ENCODE data around the gene TNNC1.

The TNNC1 gene

DNA sequence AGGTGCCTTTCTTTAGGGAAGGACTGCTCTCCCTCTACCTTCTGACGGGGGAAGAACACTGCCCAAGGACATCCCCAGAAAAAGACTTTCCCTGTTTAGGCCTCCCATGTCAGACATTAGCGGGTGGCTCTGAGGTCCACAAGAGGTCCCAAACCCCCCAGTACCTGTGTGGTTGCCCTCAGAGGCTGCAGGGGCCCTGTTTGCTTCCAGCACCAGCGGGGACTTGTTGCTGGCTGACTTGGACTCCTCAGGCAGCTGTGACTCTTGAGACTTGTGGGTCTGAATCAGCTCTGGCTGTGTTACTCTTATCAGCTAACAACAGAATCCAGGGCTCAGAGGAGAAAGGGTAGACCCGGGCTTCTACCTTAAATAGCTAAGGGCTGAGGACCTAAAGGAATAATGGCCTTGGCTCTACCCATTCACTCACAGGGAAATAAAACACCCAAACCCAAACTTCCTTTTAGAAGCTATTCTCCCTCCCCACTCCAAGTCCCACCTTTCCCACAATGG, 48.2 kb downstream of the TNNC1 start:
- no peak for TF ChIP-seq ZFX (IDR thresholded peaks at IDR 0.05; ENCODE audit: borderline replicate concordance)
- TF ChIP-seq, protein P1, sequence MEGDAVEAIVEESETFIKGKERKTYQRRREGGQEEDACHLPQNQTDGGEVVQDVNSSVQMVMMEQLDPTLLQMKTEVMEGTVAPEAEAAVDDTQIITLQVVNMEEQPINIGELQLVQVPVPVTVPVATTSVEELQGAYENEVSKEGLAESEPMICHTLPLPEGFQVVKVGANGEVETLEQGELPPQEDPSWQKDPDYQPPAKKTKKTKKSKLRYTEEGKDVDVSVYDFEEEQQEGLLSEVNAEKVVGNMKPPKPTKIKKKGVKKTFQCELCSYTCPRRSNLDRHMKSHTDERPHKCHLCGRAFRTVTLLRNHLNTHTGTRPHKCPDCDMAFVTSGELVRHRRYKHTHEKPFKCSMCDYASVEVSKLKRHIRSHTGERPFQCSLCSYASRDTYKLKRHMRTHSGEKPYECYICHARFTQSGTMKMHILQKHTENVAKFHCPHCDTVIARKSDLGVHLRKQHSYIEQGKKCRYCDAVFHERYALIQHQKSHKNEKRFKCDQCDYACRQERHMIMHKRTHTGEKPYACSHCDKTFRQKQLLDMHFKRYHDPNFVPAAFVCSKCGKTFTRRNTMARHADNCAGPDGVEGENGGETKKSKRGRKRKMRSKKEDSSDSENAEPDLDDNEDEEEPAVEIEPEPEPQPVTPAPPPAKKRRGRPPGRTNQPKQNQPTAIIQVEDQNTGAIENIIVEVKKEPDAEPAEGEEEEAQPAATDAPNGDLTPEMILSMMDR (IDR thresholded peaks at IDR 0.05): no peak
- H3K27ac ChIP-seq: no peak overlapping the region

DNA sequence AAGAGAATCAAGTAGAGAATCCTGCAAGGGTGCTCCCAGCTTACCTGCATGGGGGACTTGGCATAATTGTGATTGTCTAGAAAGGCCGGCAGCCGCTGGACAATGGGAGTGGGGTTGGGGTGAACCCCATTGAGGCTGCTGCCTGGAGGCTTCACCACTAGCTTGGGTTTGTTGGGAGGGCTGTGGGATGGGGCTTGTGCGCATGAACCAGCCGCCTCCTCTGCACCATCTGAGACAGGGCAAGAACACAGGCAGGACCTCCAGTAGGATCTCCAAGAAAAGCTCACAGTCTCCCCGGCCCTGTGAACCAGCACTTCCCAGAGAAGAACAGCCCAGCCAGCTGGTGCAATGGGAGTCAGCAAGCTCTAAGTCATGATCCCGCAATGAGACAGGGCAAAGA, 48.8 kb downstream of the TNNC1 start:
- no peak overlapping the region for H3K27ac ChIP-seq
- TF ChIP-seq, protein P1 (IDR thresholded peaks at IDR 0.05): no peak

DNA sequence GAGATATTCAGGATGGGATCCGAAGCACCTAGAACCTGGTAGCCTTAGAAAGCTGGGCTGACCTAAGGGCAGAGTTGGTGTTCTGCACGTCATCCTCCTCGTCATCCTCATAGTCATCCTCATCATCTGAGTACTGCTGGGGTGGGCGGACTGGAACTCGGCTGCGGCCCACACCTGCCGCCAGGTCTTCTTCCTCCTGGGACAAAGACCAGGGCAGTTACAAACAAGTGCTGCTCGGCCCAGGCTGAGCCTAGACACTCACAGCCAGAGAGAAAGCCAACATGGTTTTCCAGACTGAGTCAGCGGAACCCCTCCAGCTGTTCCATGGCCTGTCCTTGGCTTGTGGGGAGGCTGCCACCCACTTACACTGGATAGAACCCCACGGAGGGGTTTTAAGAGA, 49.5 kb downstream of the TNNC1 start:
- no peak overlapping the region for H3K27ac ChIP-seq
- TF ChIP-seq, protein P1 (IDR thresholded peaks at IDR 0.05): no peak
- no peak for TF ChIP-seq ZFX (IDR thresholded peaks at IDR 0.05; ENCODE audit: borderline replicate concordance)

DNA sequence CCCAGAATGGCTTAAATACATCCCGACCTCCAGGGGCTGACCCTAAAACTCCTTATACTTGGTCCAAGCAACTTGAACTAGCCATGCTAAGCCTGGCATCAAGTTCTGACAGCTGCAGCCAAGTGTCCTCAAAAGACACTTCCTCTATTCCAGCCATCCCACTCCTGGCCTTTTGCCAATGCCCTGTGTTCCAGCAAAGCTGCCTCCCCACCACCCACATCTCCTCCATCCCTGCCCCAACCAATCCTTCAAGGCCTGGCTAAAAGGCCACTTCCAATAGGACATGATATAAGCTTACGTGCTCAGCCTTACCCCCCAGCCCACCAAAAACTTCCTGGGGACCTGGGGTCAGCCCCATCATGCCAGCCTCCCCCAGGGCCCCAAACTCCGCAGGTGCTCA, 49.9 kb downstream of the TNNC1 start:
- TF ChIP-seq ZFX (IDR thresholded peaks at IDR 0.05; ENCODE audit: borderline replicate concordance): no peak
- TF ChIP-seq, protein P1 (IDR thresholded peaks at IDR 0.05): no peak
- H3K27ac ChIP-seq: no peak overlapping the region

DNA sequence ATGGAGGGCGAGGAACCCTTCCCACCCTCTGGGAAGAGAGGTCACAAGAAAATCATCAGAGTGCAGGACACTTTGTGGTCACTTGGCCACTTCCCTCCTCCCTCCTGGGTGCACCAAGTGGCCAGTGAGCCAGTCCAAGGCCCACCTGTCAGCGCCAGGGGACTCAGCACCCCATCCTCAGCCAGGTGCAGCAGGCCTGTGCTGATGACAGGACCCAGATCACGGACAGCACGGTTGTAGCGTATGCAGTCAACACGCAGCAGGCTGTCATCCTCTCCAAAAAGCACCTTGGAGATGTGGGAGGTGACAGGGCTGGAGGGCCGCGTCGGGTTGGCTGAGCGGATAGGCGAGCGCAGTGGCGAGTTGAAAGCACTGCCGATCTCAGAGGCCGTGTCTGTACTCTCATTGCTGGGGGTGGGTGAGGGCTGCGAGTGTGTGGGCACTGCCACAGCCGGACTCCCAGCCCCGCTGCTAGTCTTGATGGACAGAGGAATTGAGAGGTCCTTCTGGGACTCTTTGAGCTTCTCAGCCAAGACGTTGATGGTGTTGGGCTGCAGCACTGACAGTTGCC, 50.5 kb downstream of the TNNC1 start:
- TF ChIP-seq, protein P1 (IDR thresholded peaks at IDR 0.05): no peak
- TF ChIP-seq ZFX (IDR thresholded peaks at IDR 0.05; ENCODE audit: borderline replicate concordance): no peak
- H3K27ac ChIP-seq: no peak overlapping the region

DNA sequence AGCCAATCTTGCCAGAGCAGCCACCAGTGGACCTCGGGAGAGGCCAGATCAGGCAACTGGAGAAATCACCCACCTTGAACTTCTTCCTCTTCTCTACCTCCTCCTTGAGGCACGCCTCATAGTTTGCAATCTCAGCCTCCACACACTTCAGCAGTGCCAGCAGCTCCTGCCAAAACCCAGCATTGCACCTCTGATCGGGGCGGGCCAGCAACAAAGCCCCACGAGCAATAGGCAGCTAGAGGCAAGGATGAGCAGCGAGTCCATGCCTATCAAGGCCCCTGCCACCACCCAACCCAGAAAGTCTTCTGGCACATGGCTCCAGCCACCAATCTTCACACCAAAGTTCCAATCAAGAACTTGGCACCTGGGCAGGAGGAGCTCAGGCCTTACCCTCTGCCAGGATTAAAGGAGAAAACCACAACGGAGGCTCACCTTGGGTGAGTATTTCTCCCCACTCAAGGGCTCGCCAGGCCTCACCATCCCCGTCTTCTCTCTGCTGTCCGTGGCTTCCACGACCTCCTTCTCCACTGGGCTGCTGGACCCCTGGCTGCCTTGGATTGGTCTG, 51.1 kb downstream of the TNNC1 start:
- H3K27ac ChIP-seq: no peak overlapping the region
- TF ChIP-seq, protein P1 (IDR thresholded peaks at IDR 0.05): no peak
- TF ChIP-seq ZFX (IDR thresholded peaks at IDR 0.05; ENCODE audit: borderline replicate concordance): no peak

DNA sequence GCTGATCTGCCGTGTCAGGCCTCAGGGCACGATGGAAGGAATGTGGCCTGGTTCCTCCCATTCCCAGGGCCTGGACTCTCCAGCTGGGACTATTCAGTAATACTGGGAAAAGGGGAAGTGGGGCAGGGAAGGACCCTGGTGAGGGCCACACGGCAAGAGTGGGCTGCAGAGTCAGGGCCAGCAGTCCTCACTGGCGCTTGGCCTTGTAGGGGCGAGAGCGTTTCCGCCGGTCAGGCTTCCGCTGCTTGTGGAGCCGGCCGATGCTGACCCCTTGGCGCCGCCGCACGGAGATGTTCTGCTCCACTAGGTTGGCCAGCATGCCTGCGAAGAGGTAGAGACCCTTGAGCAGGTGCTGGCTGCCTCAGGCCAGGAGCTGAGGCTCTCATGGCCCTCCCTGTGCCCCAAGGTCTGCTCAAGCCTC, 51.7 kb downstream of the TNNC1 start:
- H3K27ac ChIP-seq: no peak overlapping the region
- TF ChIP-seq, protein P1 (IDR thresholded peaks at IDR 0.05): no peak
- no peak for TF ChIP-seq ZFX (IDR thresholded peaks at IDR 0.05; ENCODE audit: borderline replicate concordance)

All from 22Rv1 (cell line).